Ovary (tissue), 9 donors: Measurements from ENCODE around the gene MROH7. TPM values are rescaled to one million over a fixed set of nuclear protein-coding genes. Genes with fewer than 3 reads are reported as not detected.

Source experiments
- DNase-seq, 5 donors: peaks; one replicate each; pipeline ENCODE4 v3.0.0-alpha.2; 2019 to 2020
- H3K27ac ChIP-seq, 2 donors: fragments of 200-600 bp; one replicate each; pipeline versions ENCODE4 v1.5.1 to v1.8.0; 2019 to 2022
- H3K27me3 ChIP-seq: fragments of 200-600 bp; one replicate; pipeline ENCODE4 v1.8.0; 2022
- H3K36me3 ChIP-seq: fragments of 200-600 bp; sonication (generic); one replicate; pipeline ENCODE4 v1.5.1; 2019
- H3K4me1 ChIP-seq: one replicate; pipeline ENCODE4 v1.8.1; 2013; ENCODE audit warnings: mild to moderate bottlenecking, moderate library complexity; ENCODE audit not compliant: insufficient read depth
- H3K4me3 ChIP-seq: fragments of 200-600 bp; sonication (generic); one replicate; pipeline ENCODE4 v1.5.1; 2017
- H3K9me3 ChIP-seq, 2 donors: fragments of 200-600 bp in 1 of 2; sonication (generic) in 1 of 2; one replicate each; pipeline versions ENCODE4 v1.5.1 to v1.8.1; 2013 to 2019; ENCODE audit warnings: mild to moderate bottlenecking in 1 of 2, moderate library complexity in 1 of 2
- EP300 ChIP-seq: sonication (generic); formaldehyde crosslinking; IDR thresholded peaks from one replicate; pipeline ENCODE4 v1.6.1; 2017; ENCODE audit warnings: antibody characterized with exemption
- POLR2A ChIP-seq: fragments of 450-650 bp; IDR thresholded peaks from one replicate; pipeline ENCODE4 v1.6.1; 2017; ENCODE audit warnings: antibody characterized with exemption, mild to moderate bottlenecking, moderate library complexity
- WGBS, 3 donors: extraction: QIAGEN DNeasy Blood & Tissue Kit in 1 of 3; methylation state at CpG; one replicate each; pipeline versions ENCODE4 v1.1.5 to v1.1.7; 2013 to 2017; 5-methylcytosine and 5-hydroxymethylcytosine counted together
- intact Hi-C, 4 donors: fragments of 100-400 bp; cut with DNase I; formaldehyde crosslinking; loops; one replicate each; pipeline versions ENCODE4 v1.11.0 to v1.15.1; 2022 to 2023
- polyA plus RNA-seq, 2 donors: library from polyadenylated mRNA; stranded (reverse); fragments of 200-250 nt in 1 of 2; fragments of 350-450 nt in 1 of 2; fragmentation: Illumina TruSeq in 1 of 2; extraction: RNeasy Lipid Tissue Mini Kit (QIAGEN cat#74804) in 1 of 2; gene quantifications; one replicate each; pipeline ENCODE4 v1.2.3, GENCODE V29; 2013 to 2014
- total RNA-seq, 7 donors: library from RNA; depleted of rRNA in 2 of 7; stranded (reverse); fragments of >200 nt in 2 of 7; fragmentation: NEBNext Ultra II Directional in 3 of 7; extraction: Animal tissue kit (Norgen Biotek cat#: 25700) in 3 of 7; gene quantifications; one replicate each; pipeline versions ENCODE4 v1.1.0 to v1.2.4, GENCODE V29; 2016 to 2023
- TF ChIP-seq, protein P1 (sequence below), 3 donors: fragments of 450-650 bp in 2 of 3; fragments of 200-600 bp in 1 of 3; IDR thresholded peaks; one replicate each; pipeline versions ENCODE4 v1.5.1 to v1.8.0; 2016 to 2022; ENCODE audit warnings: antibody characterized with exemption in 3 of 3, mild to moderate bottlenecking in 1 of 3
- donor health status: DM: no; HTN: no; CAD: no; lungs with moderate emphysema.
- donor health status: DM: no; HTN: no; CAD: no.
- donor health status: Bipolar disorder and iron deficiency.
- donor health status: DM: yes; HTN: yes; CAD: no.
- donor health status: DM: no; HTN: no; CAD: no.
- donor health status: DM: yes; HTN: yes; CAD: no.

MROH7 gene
- total and polyA plus RNA-seq, 9 donors = 3.1 to 20.9 (median 9.3) TPM

DNA sequence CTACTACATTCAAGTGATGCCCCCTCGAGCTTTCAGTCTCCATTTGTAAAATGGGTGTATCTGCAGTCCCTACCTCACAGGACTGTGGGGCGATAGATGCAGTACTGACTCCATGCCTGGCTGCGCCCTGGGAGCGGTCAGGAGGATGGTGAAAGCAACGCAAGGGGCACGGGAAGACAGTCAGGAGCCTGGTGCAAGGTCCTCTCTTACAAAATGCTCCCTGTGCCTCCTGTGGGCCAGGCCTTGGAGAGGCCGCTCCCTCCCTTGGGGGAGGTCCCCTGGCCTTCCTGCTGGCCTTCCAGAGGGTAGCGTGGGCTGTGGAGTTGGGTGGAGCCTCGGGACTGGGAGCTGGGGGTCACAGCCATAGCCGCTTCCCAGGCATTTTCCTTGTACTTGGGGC, 39.9 kb upstream of the MROH7 start:
- DNase-seq = no peak
- WGBS, 3 donors = 84 to 85% (median 84%) methylated on average over 10 of the region's 10 CpGs
- intact Hi-C loops = no loop called here
- Histone ChIP-seq H3K9me3 (no peaks in the 10 kb centered on the region), H3K4me3 (no peak overlapping the region), H3K27me3 (no peaks in the 10 kb centered on the region), H3K36me3 (no peaks in the 10 kb centered on the region), H3K27ac (no peak overlapping the region), H3K4me1 (no peaks in the 10 kb centered on the region)
- TF ChIP-seq, protein P1, sequence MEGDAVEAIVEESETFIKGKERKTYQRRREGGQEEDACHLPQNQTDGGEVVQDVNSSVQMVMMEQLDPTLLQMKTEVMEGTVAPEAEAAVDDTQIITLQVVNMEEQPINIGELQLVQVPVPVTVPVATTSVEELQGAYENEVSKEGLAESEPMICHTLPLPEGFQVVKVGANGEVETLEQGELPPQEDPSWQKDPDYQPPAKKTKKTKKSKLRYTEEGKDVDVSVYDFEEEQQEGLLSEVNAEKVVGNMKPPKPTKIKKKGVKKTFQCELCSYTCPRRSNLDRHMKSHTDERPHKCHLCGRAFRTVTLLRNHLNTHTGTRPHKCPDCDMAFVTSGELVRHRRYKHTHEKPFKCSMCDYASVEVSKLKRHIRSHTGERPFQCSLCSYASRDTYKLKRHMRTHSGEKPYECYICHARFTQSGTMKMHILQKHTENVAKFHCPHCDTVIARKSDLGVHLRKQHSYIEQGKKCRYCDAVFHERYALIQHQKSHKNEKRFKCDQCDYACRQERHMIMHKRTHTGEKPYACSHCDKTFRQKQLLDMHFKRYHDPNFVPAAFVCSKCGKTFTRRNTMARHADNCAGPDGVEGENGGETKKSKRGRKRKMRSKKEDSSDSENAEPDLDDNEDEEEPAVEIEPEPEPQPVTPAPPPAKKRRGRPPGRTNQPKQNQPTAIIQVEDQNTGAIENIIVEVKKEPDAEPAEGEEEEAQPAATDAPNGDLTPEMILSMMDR (IDR thresholded peaks at IDR 0.05) = no peak

DNA sequence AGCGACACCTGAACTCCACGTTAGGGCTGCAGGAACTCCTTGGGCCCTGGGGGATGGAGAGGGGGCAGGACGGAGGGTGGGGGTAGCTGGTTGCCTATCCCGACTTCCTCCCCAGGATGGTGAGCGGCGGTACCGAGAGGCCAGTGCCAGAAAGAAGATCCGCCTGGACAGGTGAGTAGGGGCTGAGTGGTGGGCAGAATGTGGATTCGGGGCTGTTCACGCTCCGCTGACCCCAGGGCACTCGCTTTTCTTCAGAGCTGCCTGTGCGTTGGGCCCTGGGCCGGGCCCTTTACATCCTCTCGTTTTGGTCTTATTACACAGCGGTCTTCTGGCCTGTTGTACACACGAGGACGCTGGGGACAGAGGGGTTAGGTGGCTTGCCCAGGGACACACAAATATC, 39.0 kb upstream of the MROH7 start:
- TF ChIP-seq EP300 = no peak
- TF ChIP-seq POLR2A = no peak
- TF ChIP-seq, protein P1 (IDR thresholded peaks at IDR 0.05) = no peak
- intact Hi-C loops = no loop called here
- H3K4me1 ChIP-seq = no peaks in the 10 kb centered on the region
- WGBS, 3 donors = 89 to 92% (median 90%) methylated on average over 18 of the region's 18 CpGs
- no peaks in the 10 kb centered on the region for H3K27me3 ChIP-seq
- no peak overlapping the region for H3K4me3 ChIP-seq
- no peak for DNase-seq
- H3K27ac ChIP-seq = no peak overlapping the region
- no peaks in the 10 kb centered on the region for H3K36me3 ChIP-seq
- no peaks in the 10 kb centered on the region for H3K9me3 ChIP-seq

DNA sequence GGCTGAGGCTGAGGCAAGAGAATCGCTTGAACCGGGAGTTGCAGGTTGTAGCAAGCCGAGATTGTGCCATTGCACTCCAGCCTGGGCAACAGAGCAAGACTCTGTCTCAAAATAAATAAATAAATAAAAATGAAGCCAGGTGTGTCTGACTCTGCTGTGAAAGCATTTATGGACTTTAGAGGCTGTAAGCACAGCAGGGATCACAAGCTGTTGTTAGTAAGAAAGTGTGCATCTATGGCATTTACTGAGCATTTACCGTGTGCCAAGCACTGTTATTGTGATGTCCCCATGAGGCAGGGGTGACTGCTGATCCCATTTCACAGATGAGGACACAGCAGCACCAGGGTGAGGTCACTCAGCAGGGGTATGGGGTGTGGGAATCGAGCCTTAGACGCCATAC, 38.3 kb upstream of the MROH7 start:
- no peak overlapping the region for H3K27ac ChIP-seq
- H3K9me3 ChIP-seq = no peaks in the 10 kb centered on the region
- DNase-seq = no peak
- no peaks in the 10 kb centered on the region for H3K27me3 ChIP-seq
- 90 to 93% (median 92%) methylated on average over 6 of the region's 6 CpGs for WGBS, 3 donors
- H3K4me3 ChIP-seq = no peak overlapping the region
- no peaks in the 10 kb centered on the region for H3K4me1 ChIP-seq
- H3K36me3 ChIP-seq = no peaks in the 10 kb centered on the region
- intact Hi-C loops = no loop called here
- TF ChIP-seq, protein P1 (IDR thresholded peaks at IDR 0.05) = no peak
- TF ChIP-seq POLR2A (no peak), EP300 (no peak)

DNA sequence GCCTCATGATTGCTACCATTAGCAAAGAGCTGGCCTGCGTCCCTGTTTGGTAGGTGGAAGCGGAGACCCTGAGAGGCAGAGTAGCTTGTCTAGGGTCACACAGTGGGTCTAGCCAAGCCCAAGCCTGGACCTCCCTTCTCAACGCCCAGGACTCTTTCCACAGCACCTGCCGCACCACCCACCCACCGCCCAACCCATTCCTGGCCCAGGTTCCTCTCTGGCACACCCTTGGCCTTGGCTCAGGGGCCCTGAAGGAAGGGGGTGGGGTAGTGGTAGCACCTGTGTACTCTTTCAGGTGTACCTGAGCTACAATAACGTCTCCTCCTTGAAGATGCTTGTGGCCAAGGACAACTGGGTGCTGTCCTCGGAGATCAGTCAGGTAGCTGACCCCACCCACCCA, 37.5 kb upstream of the MROH7 start:
- intact Hi-C loops = no loop called here
- Histone ChIP-seq H3K4me3 (no peak overlapping the region), H3K27ac (no peak overlapping the region), H3K9me3 (no peaks in the 10 kb centered on the region), H3K27me3 (no peaks in the 10 kb centered on the region), H3K4me1 (no peaks in the 10 kb centered on the region), H3K36me3 (no peaks in the 10 kb centered on the region)
- TF ChIP-seq POLR2A (no peak), EP300 (no peak)
- TF ChIP-seq, protein P1 (IDR thresholded peaks at IDR 0.05) = no peak
- WGBS, 3 donors = 88 to 93% (median 92%) methylated on average over 7 of the region's 7 CpGs
- no peak for DNase-seq
